SK-MEL-5 (cell line): ENCODE data around the gene SPINT2. TPM values are rescaled to one million over a fixed set of nuclear protein-coding genes. Genes with fewer than 3 reads are reported as not detected.

Source experiments
- DNase-seq: peaks from one replicate; pipeline ENCODE4 v3.0.0-alpha.2; 2016; ENCODE audit warnings: low read depth, low spot score
- in situ Hi-C: cut with HindIII; loops from 2 replicates; pipeline ENCODE4 v1.10.0; 2016; ENCODE audit warnings: low sequenced_read_pairs, high pct_unique_total_duplicates, low pct_unique_long_range_greater_than_20kb
- total RNA-seq: library from RNA; depleted of rRNA; stranded (reverse); fragments of >200 nt; shearing (Covaris generic); gene quantifications from 2 replicates; pipeline ENCODE4 v1.2.3, GENCODE V29; 2014

SPINT2 gene
- total RNA-seq, 1 experiment from 2014 or later, result not detected

- in situ Hi-C loops, result no loop called here
- no peak for DNase-seq
Observed at GRCh38 chr19:38280030-38280921, 15.9 kb downstream of the SPINT2 start.

- DNase-seq, result no peak
- in situ Hi-C loops, result no loop called here
Observed at GRCh38 chr19:38281811-38282566, 17.6 kb downstream of the SPINT2 start.

GRCh38 chr19:38283271-38283670 lies 18.9 kb downstream of the SPINT2 start:
- DNase-seq, result no peak
- in situ Hi-C loops, result no loop called here

GRCh38 chr19:38284422-38284821 lies 20.0 kb downstream of the SPINT2 start:
- DNase-seq, result no peak
- in situ Hi-C loops, result no loop called here

GRCh38 chr19:38285567-38285966 lies 21.2 kb downstream of the SPINT2 start:
- DNase-seq, result no peak
- in situ Hi-C loops, result no loop called here

DNA sequence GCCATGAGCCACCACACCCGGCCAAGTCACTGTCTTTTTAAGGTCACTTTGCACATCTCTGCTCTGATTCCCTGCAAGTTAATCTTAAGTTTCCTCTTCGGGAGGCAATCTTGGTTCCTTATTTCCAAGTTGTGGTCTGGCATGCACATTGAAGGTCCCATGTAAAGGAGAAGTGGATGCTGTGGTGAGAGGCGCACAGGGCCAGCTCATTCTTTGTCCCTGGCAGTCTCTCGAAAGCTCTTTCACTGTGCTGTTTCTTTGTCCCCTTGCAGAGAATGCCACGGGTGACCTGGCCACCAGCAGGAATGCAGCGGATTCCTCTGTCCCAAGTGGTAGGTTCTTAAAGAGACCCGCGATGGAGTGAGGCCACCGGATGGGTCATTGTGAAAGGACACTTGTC lies 23.2 kb downstream of the SPINT2 start:
- in situ Hi-C loops, result no loop called here
- no peak for DNase-seq

DNA sequence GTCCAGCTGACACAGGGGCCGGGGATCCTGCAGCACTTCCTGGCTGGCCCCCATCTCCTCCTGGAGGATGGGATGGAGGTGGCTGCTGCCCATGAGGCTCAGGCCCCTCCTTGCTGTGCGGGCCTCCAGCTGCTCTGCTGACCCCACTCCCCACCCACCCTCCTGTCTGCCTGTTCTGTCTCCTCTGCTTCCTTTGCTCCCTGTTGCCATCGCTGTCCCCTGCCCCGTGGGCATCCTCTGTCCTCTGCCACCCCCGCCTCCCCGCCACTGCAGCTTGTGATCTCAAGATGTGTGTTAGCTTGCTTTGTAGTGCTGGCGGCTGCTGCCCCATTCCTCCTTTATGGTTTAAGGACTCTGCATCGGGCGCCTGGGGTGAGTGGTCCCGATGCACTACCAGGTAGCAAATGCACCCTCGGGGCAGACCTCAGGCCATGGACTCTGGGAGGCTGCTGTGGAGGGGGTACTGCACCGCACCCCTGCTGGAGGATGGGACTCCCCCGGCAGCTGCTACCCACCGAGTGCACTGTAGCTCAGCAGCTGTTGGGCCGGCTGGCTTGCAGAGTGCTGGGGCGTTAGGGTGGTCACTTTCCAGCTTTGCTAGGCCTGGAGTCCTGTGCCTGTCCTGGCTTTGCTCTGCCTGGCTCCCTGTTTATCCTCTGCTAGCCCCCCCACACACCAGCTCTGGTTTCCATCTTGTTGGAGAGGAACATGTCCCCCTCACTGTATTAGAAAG lies 23.9 kb downstream of the SPINT2 start:
- in situ Hi-C loops, result no loop called here

GRCh38 chr19:38289955-38290354 lies 25.6 kb downstream of the SPINT2 start:
- DNase-seq, result no peak
- in situ Hi-C loops, result no loop called here

More for the DNA sequence above, 23.9 kb downstream of the SPINT2 start:
- DNase-seq, result no peak

DNA sequence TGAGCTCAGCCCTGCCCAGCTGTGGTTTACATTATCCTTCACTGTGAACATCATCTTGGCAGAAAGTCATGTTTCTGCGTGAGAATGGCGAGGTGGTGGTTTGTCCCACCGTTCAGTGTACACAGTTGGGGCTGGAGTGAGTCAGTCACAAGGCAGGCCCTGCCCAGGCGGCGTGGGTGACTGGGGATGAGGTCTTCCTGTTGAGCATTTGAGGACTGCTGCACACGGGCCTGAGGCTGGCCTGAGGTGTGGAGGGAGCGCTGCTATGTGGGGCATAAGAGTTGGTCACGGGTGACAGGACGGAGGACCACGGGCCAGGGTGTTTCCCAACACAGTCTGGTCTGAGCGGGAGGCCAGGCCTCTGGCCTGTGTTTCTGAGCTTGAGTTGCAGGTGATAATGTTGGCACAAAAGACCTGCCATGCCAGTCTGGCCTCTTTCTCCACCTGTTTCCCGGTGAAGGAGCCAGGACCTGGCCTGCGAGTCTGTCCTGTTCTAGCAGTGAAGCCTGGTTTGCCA lies 26.3 kb downstream of the SPINT2 start:
- DNase-seq, result no peak
- in situ Hi-C loops, result no loop called here

- in situ Hi-C loops, result no loop called here
Observed at GRCh38 chr19:38291855-38292254, 27.5 kb downstream of the SPINT2 start.

DNA sequence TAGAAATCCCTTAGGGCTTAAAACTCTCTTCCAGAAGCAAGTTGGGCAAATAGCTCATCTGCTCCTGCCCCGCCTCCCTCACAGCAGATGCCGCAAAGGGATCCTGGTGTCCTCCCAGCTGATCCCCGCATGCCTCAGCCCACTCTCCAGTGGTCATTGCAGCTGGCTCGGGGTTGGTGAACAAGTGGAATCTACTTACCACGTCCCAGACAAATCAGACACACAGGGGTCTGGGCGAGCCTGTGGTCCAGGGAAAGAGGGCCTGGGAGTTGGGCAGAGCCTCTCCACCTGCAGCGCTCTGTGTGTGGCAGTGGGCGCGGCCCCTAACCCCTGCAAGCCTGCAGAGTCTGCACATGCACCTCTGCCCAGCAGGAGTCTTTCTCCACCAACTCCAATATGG lies 28.9 kb downstream of the SPINT2 start:
- in situ Hi-C loops, result no loop called here
- DNase-seq, result no peak

More at GRCh38 chr19:38291855-38292254, 27.5 kb downstream of the SPINT2 start:
- DNase-seq, result no peak

GRCh38 chr19:38294090-38294489 lies 29.7 kb downstream of the SPINT2 start:
- in situ Hi-C loops, result no loop called here
- peak; percentile 53 for DNase-seq

DNA sequence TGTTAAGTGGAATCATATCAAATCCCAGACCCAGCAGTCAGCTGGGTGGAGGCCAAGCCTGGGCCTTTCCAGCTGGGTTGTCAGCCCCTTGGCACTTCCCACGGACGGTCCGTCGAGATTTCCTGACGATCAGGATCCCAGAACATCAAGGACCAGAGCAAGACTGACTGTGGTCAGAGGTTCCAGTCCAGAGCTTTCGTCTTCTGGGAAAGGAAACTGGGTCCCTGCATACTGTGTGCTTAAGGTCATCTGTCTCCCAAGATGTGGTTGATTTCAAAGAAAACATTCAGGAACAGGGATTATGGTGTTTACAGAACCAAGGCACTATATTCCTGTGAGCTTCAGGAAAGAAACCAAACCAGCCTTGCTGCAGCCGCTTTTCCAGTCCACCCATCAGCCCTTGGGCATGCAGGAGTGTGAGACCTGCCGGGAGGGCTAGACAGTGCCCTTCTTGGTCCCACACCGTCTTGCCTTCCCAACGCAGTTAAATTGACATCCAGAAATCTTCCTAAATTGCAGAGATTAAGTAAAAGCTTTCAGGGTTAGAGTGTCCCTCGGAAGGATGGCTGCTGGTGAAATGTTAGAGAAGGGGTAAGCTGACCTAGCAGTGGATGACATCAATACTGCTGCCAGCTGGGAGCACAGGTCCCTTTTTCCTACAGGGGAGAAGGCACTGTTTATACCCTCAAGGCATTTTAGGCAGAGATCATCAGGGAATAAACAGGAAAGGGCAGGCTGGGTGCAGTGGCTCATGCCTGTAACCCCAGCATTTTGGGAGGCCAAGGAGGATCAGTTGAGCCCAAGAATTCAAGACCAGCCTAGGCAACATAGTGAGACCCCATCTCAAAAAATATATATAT lies 34.7 kb downstream of the SPINT2 start:
- in situ Hi-C loops, result no loop called here
- no peak for DNase-seq

DNA sequence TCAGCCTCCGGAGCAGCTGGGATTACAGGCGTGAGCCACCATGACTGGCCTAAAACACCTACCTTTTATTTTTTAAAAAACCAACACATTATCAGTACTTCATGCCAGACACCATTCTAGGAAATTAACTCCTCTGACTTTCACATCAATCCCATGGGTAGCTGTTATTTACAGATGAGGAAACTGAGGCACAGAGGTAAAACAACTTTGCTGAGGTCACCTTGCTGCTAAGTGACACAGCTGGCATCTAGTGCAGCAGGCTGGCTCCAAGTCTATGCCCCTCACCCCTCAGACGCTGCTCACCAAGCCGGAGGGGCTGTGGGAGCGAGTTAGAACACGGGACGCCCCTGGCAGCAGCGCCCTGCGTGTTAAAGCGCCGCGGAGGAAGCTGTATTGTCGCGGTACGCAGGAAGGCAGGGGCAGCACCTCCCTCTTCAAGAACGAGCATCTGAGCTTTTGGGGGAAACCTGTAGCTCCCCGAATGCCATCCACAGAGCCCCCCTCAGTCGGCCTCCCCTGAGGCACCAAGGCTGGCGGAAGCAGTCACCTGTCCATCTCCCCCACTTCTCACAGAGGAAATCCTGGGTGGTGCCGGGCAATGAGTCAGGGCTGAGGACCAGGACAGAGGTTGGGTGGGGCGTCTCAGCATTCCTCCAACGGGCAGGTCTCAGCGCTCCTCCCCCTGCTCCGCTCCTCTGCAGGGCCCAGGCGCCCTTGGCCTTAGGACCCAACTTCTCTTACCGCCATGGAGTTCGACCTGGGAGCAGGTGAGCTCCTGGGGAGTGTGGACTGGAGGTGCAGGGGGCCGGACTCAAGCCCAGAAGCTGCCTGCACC lies 39.4 kb downstream of the SPINT2 start, which contains the start of gene C19orf33:
Gene C19orf33 (plus strand): TSS at position 735 of the 835 bp plus-strand sequence. CDS start 11 bp downstream, at position 746.
- DNase-seq, result no peak
- in situ Hi-C loops, result no loop called here

GRCh38 chr19:38304352-38304865 lies 40.0 kb downstream of the SPINT2 start:
- no peak for DNase-seq
- in situ Hi-C loops, result no loop called here

DNA sequence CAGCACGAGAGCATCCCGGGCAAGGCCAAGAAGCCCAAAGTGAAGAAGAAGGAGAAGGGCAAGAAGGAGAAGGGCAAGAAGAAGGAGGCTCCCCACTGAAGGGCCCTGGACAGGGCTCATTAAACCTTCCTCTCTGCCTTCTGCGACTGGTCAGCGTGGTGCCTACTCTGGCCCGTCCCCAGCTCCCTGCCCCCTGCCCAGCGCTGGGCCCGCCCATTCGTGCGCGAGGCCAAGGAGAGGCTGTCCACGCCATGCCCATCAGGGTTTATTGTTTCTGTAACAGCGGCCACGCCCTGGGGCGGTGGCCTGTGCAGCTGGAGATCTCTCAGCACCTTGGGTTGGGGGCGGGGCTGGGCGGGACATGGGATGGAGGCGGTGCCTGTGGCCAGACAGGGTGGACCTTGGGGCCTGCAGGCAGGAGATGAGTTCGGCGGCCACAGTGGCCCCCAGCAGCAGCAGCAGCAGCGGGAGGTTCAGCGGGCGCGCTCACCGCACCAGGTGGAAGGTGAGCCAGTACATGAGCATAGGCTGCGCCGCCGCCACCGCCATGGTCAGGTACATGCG lies 40.6 kb downstream of the SPINT2 start:
- peak; percentile 28 for DNase-seq
- in situ Hi-C loops, result no loop called here
